HepG2 (cell line): ENCODE data around the gene TMEM8B. TPM values are rescaled to one million over a fixed set of nuclear protein-coding genes. Genes with fewer than 3 reads are reported as not detected.

Experiments used
- ADNP ChIP-seq: sonication (generic); formaldehyde crosslinking; IDR thresholded peaks from 2 replicates; pipeline ENCODE4 v1.4.0; 2020; ENCODE audit warnings: missing genetic modification reagents
- CC2D1A ChIP-seq: sonication (generic); formaldehyde crosslinking; IDR thresholded peaks from 2 replicates; pipeline ENCODE4 v1.8.1; 2023; ENCODE audit warnings: mild to moderate bottlenecking, missing genetic modification reagents
- CREB1 ChIP-seq, 2 experiments: fragments of 450-650 bp in 1 of 2; IDR thresholded peaks; 2 replicates each; pipeline ENCODE4 v1.6.1; 2016 to 2017; ENCODE audit warnings: control low read depth in 1 of 2, mild to moderate bottlenecking in 1 of 2, missing compliant biosample characterization in 1 of 2, missing genetic modification characterization in 1 of 2
- FOXA3 ChIP-seq: IDR thresholded peaks from 2 replicates; pipeline ENCODE4 v1.6.1; 2016; ENCODE audit warnings: missing genetic modification reagents, missing compliant biosample characterization
- FOXP1 ChIP-seq, 2 experiments: fragments of 450-650 bp in 1 of 2; IDR thresholded peaks; 2 replicates each; pipeline ENCODE4 v1.6.1; 2017 to 2018; ENCODE audit warnings: antibody characterized with exemption in 1 of 2
- GTF3A ChIP-seq: sonication (generic); formaldehyde crosslinking; conservative IDR thresholded peaks from 2 replicates; pipeline ENCODE4 v1.4.0; 2020; ENCODE audit warnings: mild to moderate bottlenecking, missing genetic modification reagents
- HDAC1 ChIP-seq: sonication (generic); formaldehyde crosslinking; IDR thresholded peaks from 2 replicates; pipeline ENCODE4 v1.5.1; 2020; ENCODE audit warnings: mild to moderate bottlenecking, missing genetic modification reagents
- HMG20A ChIP-seq: IDR thresholded peaks from 2 replicates; pipeline ENCODE4 v1.6.1; 2016; ENCODE audit warnings: borderline replicate concordance
- HOXA3 ChIP-seq: sonication (generic); formaldehyde crosslinking; IDR thresholded peaks from 2 replicates; pipeline ENCODE4 v1.5.0; 2020; ENCODE audit warnings: missing genetic modification reagents
- NR2F2 ChIP-seq: IDR thresholded peaks from 2 replicates; pipeline ENCODE4 v1.6.1; 2012; ENCODE audit warnings: low read depth, inconsistent platforms, borderline replicate concordance
- NR2F6 ChIP-seq, 2 experiments: IDR thresholded peaks; 2 replicates each; pipeline ENCODE4 v1.6.1; 2016; ENCODE audit warnings: antibody characterized with exemption in 1 of 2, mild to moderate bottlenecking in 1 of 2
- POGZ ChIP-seq: sonication (generic); formaldehyde crosslinking; IDR thresholded peaks from 2 replicates; pipeline ENCODE4 v1.4.0; 2020; ENCODE audit warnings: mild to moderate bottlenecking, missing genetic modification reagents
- RARA ChIP-seq: IDR thresholded peaks from 2 replicates; pipeline ENCODE4 v1.6.1; 2016; ENCODE audit warnings: missing genetic modification reagents, missing compliant biosample characterization
- TAF1 ChIP-seq: sonication (generic); formaldehyde crosslinking; IDR thresholded peaks from 2 replicates; pipeline ENCODE4 v1.4.0; 2020; ENCODE audit warnings: missing genetic modification reagents
- TFE3 ChIP-seq: IDR thresholded peaks from 2 replicates; pipeline ENCODE4 v1.6.1; 2016
- ZNF430 ChIP-seq: sonication (generic); formaldehyde crosslinking; IDR thresholded peaks from 2 replicates; pipeline ENCODE4 v1.9.0; 2021; ENCODE audit warnings: mild to moderate bottlenecking, missing genetic modification reagents
- ZNF598 ChIP-seq: sonication (generic); formaldehyde crosslinking; IDR thresholded peaks from 2 replicates; pipeline ENCODE4 v1.5.1; 2020; ENCODE audit warnings: mild to moderate bottlenecking, missing genetic modification reagents, borderline replicate concordance
- ZNF605 ChIP-seq: sonication (generic); formaldehyde crosslinking; IDR thresholded peaks from 2 replicates; pipeline ENCODE4 v1.8.0; 2022; ENCODE audit warnings: mild to moderate bottlenecking, missing genetic modification reagents
- ZNF772 ChIP-seq: sonication (generic); formaldehyde crosslinking; IDR thresholded peaks from 2 replicates; pipeline ENCODE4 v1.5.0; 2020; ENCODE audit warnings: mild to moderate bottlenecking, missing genetic modification reagents
- polyA plus RNA-seq, 8 experiments: library from polyadenylated mRNA; depleted of rRNA in 3 of 8; stranded (reverse) in 7 of 8; unstranded in 1 of 8; fragments of >200 nt; fragmentation: Illumina TruSeq in 4 of 8; extraction: Trizol in 4 of 8; gene quantifications; 2 replicates each; pipeline versions ENCODE4 v1.2.1 to v1.2.3, GENCODE V29; 2011 to 2016; ENCODE audit warnings: low read depth in 4 of 8, missing spikeins in 1 of 8, mixed read lengths in 1 of 8; ENCODE audit not compliant: insufficient read depth in 1 of 8
- total RNA-seq, 5 experiments: library from RNA; depleted of rRNA; stranded (reverse); fragments of >200 nt; fragmentation: Illumina TruSeq; extraction: Trizol; gene quantifications; 2 replicates each; pipeline ENCODE4 v1.2.3, GENCODE V29; 2016; ENCODE audit warnings: low read depth in 1 of 5
- TF ChIP-seq, protein P1 (sequence below): IDR thresholded peaks from 2 replicates; pipeline ENCODE4 v1.4.0; 2020; ENCODE audit warnings: mild to moderate bottlenecking, missing genetic modification reagents
- TF ChIP-seq, protein P2 (sequence below): sonication (generic); formaldehyde crosslinking; IDR thresholded peaks from 2 replicates; pipeline ENCODE4 v1.8.0; 2022; ENCODE audit warnings: missing genetic modification reagents, mild to moderate bottlenecking, inconsistent platforms, borderline replicate concordance
- TF ChIP-seq, protein P3 (sequence below): sonication (generic); formaldehyde crosslinking; IDR thresholded peaks from 2 replicates; pipeline ENCODE4 v1.8.0; 2022; ENCODE audit warnings: mild to moderate bottlenecking, missing genetic modification reagents, moderate library complexity

TMEM8B gene
- total and polyA plus RNA-seq, 2 of the 13 experiments (the other 11 are each of a cell fraction or from before 2014, with no cell fraction given) = 2.1 to 2.7 TPM

DNA sequence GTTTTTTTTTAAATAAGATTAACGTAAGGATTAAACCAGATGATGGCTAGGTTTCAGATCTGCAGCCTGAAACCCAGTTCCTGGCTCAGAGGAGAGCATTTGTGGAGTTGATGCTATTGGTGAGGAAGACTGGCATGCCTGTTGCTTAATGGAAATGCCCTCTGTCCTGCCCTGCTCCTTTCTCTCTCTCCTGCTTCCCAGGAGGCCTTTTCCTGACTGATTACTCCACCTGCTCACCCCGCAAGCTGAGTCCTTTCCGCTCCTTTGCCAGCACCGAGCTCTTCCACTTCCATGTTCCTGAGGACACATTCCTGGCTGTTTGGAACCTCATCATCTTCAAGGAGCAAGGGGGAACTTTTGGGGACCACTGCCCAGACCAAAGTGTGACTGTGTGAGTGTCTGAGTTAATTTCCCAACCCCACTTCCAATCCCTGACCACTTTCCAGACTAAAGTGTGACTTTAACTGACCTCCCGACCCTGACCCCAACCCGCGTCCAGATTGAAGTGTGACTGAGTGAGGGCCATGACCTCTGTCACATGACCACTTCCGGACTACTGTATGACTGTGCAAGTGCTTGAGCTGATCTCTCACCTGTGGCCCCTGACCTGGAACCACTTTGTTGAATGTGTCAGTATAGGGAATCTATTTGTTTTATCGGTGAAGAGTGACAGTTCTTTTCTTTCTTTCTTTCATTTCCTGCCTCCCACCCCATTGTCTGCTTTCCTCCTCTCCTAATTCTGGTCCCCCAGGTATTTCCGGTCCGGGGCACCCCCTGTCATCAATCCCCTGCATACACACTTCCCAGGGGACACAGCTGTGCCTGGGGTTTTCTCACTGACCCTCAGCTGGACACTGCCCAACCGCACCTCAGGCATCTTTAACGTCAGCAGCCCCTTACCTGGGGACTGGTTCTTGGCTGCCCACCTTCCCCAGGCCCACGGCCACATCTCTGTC is 5.5 kb downstream of the TMEM8B start (continued):
- TF ChIP-seq GTF3A (CRISPR knock-in tag) (no peak), ZNF772 (CRISPR knock-in tag) (peak; percentile 37; the same call in 1 of the 2 replicates), HMG20A (CRISPR knock-in tag) (peak; percentile 55; the same call in 1 of the 2 replicates), FOXA3 (CRISPR knock-in tag) (peak; percentile 26), RARA (CRISPR knock-in tag) (peak; percentile 94), TAF1 (CRISPR knock-in tag) (no peak), CC2D1A (no peak), FOXP1 (IDR thresholded peaks at IDR 0.05) (no peak), FOXP1 (CRISPR knock-in tag; IDR thresholded peaks at IDR 0.05) (0 out of 2 replicates have a peak, but pooled peaks have one; percentile 15), HOXA3 (peak; percentile 52; the same call in 1 of the 2 replicates), POGZ (peak; percentile 56; the same call in 1 of the 2 replicates), ADNP (CRISPR knock-in tag) (no peak), ZNF430 (CRISPR knock-in tag) (peak; percentile 54; the same call in 1 of the 2 replicates), CREB1 (IDR thresholded peaks at IDR 0.05) (peak; percentile 49), CREB1 (CRISPR knock-in tag; IDR thresholded peaks at IDR 0.05) (no peak), NR2F6 (IDR thresholded peaks at IDR 0.05) (peak; percentile 97), NR2F6 (CRISPR knock-in tag; IDR thresholded peaks at IDR 0.05) (peak; percentile 97), HDAC1 (CRISPR knock-in tag) (peak; percentile 58; the same call in 1 of the 2 replicates), TFE3 (CRISPR knock-in tag) (peak; percentile 64; the same call in 1 of the 2 replicates), ZNF598 (CRISPR knock-in tag) (no peak), ZNF605 (CRISPR knock-in tag) (peak; percentile 37; the same call in 1 of the 2 replicates), NR2F2 (peak; percentile 96)
- TF ChIP-seq, protein P1, sequence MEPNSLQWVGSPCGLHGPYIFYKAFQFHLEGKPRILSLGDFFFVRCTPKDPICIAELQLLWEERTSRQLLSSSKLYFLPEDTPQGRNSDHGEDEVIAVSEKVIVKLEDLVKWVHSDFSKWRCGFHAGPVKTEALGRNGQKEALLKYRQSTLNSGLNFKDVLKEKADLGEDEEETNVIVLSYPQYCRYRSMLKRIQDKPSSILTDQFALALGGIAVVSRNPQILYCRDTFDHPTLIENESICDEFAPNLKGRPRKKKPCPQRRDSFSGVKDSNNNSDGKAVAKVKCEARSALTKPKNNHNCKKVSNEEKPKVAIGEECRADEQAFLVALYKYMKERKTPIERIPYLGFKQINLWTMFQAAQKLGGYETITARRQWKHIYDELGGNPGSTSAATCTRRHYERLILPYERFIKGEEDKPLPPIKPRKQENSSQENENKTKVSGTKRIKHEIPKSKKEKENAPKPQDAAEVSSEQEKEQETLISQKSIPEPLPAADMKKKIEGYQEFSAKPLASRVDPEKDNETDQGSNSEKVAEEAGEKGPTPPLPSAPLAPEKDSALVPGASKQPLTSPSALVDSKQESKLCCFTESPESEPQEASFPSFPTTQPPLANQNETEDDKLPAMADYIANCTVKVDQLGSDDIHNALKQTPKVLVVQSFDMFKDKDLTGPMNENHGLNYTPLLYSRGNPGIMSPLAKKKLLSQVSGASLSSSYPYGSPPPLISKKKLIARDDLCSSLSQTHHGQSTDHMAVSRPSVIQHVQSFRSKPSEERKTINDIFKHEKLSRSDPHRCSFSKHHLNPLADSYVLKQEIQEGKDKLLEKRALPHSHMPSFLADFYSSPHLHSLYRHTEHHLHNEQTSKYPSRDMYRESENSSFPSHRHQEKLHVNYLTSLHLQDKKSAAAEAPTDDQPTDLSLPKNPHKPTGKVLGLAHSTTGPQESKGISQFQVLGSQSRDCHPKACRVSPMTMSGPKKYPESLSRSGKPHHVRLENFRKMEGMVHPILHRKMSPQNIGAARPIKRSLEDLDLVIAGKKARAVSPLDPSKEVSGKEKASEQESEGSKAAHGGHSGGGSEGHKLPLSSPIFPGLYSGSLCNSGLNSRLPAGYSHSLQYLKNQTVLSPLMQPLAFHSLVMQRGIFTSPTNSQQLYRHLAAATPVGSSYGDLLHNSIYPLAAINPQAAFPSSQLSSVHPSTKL (CRISPR knock-in tag) = peak; percentile 67; the same call in 1 of the 2 replicates
- TF ChIP-seq, protein P2, sequence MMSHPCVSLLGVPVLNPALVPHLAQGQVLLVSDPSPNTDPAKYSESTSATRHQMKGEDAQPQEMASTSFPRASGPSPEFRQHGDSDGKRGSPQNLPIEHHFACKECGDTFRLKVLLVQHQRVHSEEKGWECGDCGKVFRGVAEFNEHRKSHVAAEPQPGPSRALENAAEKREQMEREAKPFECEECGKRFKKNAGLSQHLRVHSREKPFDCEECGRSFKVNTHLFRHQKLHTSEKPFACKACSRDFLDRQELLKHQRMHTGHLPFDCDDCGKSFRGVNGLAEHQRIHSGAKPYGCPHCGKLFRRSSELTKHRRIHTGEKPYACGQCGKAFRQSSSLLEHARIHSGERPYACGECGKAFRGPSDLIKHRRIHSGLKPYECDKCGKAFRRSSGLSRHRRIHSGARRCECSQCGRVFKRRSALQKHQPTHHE (CRISPR knock-in tag) = no peak
- TF ChIP-seq, protein P3, sequence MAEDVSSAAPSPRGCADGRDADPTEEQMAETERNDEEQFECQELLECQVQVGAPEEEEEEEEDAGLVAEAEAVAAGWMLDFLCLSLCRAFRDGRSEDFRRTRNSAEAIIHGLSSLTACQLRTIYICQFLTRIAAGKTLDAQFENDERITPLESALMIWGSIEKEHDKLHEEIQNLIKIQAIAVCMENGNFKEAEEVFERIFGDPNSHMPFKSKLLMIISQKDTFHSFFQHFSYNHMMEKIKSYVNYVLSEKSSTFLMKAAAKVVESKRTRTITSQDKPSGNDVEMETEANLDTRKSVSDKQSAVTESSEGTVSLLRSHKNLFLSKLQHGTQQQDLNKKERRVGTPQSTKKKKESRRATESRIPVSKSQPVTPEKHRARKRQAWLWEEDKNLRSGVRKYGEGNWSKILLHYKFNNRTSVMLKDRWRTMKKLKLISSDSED (CRISPR knock-in tag) = no peak
